Activated naive CD4-positive, alpha-beta T cell treated with anti-CD3 and anti-CD28 coated beads for 36 hours (primary cell): ENCODE results near the gene SNW1. TPM values are rescaled to one million over a fixed set of nuclear protein-coding genes. Genes with fewer than 3 reads are reported as not detected.

Experiments used
- CTCF ChIA-PET: fragments of 350-600 bp; sonication (Branson Sonifier 250); formaldehyde crosslinking; loops from one replicate; lab custom pipeline; 2021; ENCODE audit warnings: antibody characterized with exemption; lab: Charles Lee
- DNase-seq: peaks from one replicate; pipeline ENCODE4 v3.0.0-alpha.2; 2020
- H3K27ac Mint-ChIP-seq: one replicate; pipeline ENCODE4 v1.8.0; 2021; ENCODE audit warnings: mild to moderate bottlenecking, mixed read lengths
- H3K27me3 Mint-ChIP-seq: one replicate; pipeline ENCODE4 v1.8.0; 2021; ENCODE audit warnings: low read depth, mixed read lengths
- H3K36me3 Mint-ChIP-seq: one replicate; pipeline ENCODE4 v1.8.0; 2021; ENCODE audit warnings: low read depth, mixed read lengths
- H3K4me1 Mint-ChIP-seq: one replicate; pipeline ENCODE4 v1.8.0; 2021; ENCODE audit warnings: low read depth, mixed read lengths
- H3K4me3 Mint-ChIP-seq: one replicate; pipeline ENCODE4 v1.8.0; 2021; ENCODE audit warnings: mild to moderate bottlenecking, moderate library complexity, mixed read lengths
- H3K9me3 Mint-ChIP-seq: one replicate; pipeline ENCODE4 v1.8.0; 2021; ENCODE audit warnings: mixed read lengths
- intact Hi-C: fragments of 100-400 bp; cut with micrococcal nuclease; formaldehyde crosslinking; loops from one replicate; pipeline ENCODE4 v1.15.1; 2023
- total RNA-seq, 2 experiments: library from RNA; stranded (reverse); gene quantifications; one replicate each; pipeline ENCODE4 v1.2.3, GENCODE V29; 2021

The SNW1 gene
- total RNA-seq, 2 experiments from 2014 or later = 117 to 129 TPM

DNA sequence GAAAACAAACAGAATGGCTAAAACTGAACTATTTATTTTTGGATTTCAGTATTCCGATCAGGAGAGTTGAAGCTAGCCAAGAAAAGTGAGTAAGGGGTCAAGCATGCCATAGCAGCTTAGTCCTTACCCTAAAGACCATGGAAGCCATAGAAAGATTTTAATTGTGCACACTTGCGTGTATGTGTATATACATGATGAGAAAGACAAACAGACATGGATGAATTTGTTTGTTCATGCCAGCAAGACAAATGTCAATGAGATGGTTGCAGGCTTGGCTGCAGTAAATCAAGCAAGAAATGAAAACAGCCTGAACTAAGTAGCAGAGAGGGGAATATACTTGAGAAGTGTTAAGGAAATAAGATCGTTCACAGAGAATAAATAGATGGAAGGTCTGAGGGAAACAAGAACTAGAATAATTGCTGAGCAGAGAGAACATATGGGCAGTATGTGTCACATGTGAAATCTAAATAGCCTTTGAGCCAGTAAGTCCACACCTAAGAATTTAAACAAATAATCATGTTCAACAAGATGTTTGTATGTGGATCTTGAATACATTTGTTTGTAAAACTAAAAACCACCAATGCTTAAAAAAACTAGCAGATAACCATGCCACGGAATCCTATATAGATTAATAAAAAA is 14.8 kb downstream of the SNW1 start:
- no peak for DNase-seq
- intact Hi-C loops = no loop called here
- H3K4me3 Mint-ChIP-seq = no peak overlapping the region
- H3K9me3 Mint-ChIP-seq = no peaks in the 10 kb centered on the region
- no peak overlapping the region for H3K27ac Mint-ChIP-seq
- CTCF ChIA-PET = no interaction called here
- peaks cover 35% of the 10 kb centered on the region for H3K36me3 Mint-ChIP-seq
- no peaks in the 10 kb centered on the region for H3K27me3 Mint-ChIP-seq
- peaks cover 18% of the 10 kb centered on the region for H3K4me1 Mint-ChIP-seq

DNA sequence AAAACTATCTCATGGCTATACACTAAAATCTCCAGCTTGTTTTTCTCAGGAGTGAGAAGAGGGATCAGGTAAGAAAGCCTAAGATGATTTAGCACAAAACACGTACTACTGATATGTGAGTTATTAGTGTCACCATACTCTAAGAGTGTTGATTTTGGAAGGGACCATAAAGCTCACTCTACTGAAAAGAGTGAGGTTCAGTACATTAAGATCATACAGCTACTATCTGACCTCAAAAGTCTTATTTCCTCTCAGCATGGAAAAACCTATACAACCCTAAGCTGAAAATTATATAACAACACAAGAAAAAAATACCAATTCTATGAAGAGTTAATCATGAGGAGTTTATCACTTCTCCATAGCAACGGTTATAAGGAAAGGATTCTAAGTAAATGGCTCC is 19.5 kb downstream of the SNW1 start:
- peaks cover 24% of the 10 kb centered on the region for H3K36me3 Mint-ChIP-seq
- H3K9me3 Mint-ChIP-seq = no peaks in the 10 kb centered on the region
- H3K27ac Mint-ChIP-seq = peak overlapping the region; percentile 58
- no peak overlapping the region for H3K4me3 Mint-ChIP-seq
- no peaks in the 10 kb centered on the region for H3K27me3 Mint-ChIP-seq
- intact Hi-C loops = no loop called here
- CTCF ChIA-PET = interaction anchor here (0.5 to 1.4 kb wide), 3 partner anchors 11 to 285 kb away, joined by 3 to 4 read pairs (median 4); partner anchors contain the start of gene SNW1
- DNase-seq = no peak
- H3K4me1 Mint-ChIP-seq = peaks cover 33% of the 10 kb centered on the region

DNA sequence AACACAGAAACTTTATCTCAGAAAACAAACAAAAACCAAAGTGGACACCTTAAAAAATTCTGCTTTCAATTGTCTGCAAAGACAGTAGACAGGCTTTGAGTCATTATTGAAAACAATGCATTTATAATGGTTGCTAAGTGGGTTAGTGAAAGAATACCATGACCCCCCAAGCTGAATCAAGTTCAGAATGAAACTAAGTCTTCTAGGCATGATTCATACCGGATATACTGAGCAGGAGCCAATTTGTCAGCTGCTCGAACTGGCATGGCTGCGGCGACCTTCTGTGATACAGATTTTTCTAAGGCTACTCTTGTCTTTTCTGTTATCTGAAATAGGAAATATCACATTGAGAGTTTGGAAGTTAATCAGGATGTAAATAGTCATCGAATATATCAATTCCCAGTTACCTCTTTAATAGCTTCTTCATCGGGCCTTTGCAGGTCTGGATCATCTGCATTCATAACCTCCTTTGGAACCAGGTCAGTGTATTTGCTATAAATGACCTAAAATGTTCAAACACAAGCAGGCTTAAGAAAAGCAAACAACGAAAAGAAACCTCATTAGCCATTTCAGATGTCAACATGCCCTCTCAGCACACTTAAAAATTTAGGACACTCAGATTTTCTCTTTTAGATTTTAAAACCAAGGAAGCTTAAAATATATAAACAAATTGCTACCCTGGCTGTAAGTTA is 22.3 kb downstream of the SNW1 start:
- H3K27me3 Mint-ChIP-seq = no peaks in the 10 kb centered on the region
- DNase-seq = no peak
- H3K4me3 Mint-ChIP-seq = no peak overlapping the region
- CTCF ChIA-PET = interaction anchor here (0.5 to 0.6 kb wide), 4 partner anchors 21 to 34 kb away, joined by 3 to 5 read pairs (median 4); no protein-coding TSS in a partner anchor
- H3K27ac Mint-ChIP-seq = no peak overlapping the region
- peaks cover 32% of the 10 kb centered on the region for H3K36me3 Mint-ChIP-seq
- H3K4me1 Mint-ChIP-seq = peaks cover 35% of the 10 kb centered on the region
- intact Hi-C loops = no loop called here
- no peaks in the 10 kb centered on the region for H3K9me3 Mint-ChIP-seq

DNA sequence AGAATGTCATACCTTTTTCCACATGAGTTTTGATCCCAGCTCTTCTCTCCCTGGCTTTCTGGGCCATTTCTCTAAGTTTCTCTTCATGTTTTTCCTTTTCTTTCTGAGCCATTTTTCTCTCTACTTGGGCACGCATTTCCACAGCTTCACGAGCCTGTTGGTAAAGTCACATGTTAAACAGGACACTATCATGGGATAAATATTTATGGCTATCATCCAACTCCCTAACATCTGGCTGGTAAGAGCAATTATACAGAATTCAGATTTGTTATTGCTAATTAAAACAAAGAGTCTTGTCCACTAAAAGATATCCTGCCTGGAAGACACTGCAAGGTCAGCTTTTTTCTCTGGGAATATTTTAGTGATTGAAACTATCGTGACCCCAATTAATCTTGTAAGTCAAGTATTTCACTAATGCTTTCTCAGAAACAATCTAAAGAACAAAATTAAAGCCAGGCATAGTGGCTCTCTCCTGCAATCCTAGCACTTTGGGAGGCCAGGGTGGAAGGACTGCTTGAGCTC is 29.9 kb downstream of the SNW1 start:
- intact Hi-C loops = no loop called here
- Mint-ChIP-seq H3K4me3 (no peak overlapping the region), H3K27me3 (no peaks in the 10 kb centered on the region), H3K36me3 (peaks cover 48% of the 10 kb centered on the region), H3K4me1 (peaks cover 11% of the 10 kb centered on the region), H3K27ac (no peak overlapping the region), H3K9me3 (no peaks in the 10 kb centered on the region)
- CTCF ChIA-PET = no interaction called here
- DNase-seq = no peak

DNA sequence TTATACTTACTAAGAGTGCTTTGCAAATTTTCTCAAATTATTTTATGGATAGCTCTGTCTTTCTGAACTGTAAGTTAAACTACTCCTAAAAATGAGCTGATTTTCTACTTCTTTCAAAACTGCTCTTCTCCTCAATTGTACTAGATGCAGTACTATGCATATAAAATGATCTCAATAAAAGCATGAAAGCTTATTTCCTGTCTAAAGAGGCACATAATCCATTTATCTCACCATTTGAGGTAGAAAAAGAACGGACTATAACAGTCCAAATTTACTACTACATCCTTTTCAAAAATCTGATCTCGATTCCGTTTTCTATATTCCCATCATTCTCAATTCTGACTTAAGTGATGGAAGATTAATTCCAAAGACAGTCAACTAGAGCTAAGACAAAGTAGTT is 38.7 kb downstream of the SNW1 start:
- Mint-ChIP-seq H3K36me3 (peaks cover 57% of the 10 kb centered on the region), H3K9me3 (no peaks in the 10 kb centered on the region), H3K4me3 (no peak overlapping the region), H3K27me3 (no peaks in the 10 kb centered on the region), H3K27ac (no peak overlapping the region), H3K4me1 (no peaks in the 10 kb centered on the region)
- CTCF ChIA-PET = interaction anchor here (1.3 kb wide), 1 partner anchor 11 kb away, joined by 3 read pairs; no protein-coding TSS in a partner anchor
- no peak for DNase-seq
- intact Hi-C loops = no loop called here

DNA sequence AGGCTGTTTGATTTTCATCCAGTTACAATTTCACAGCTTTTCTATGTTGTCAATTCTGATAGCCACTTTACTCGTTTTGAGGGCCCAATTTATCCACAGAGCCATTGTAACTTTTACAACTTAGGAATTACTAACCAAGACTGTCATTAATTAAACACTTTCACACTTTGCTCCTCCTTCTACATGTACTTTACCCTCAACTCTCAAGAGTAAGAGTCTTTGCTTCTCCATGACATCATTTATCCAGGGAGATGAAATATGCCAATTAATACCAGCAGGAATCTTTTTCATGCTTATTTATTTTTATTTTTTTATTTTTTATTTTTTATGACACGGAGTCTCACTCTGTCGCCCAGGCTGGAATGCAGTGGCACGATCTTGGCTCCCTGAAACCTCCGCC is 39.5 kb downstream of the SNW1 start:
- intact Hi-C loops = no loop called here
- H3K27me3 Mint-ChIP-seq = no peaks in the 10 kb centered on the region
- no peaks in the 10 kb centered on the region for H3K9me3 Mint-ChIP-seq
- no peaks in the 10 kb centered on the region for H3K4me1 Mint-ChIP-seq
- no peak for DNase-seq
- CTCF ChIA-PET = no interaction called here
- peaks cover 55% of the 10 kb centered on the region for H3K36me3 Mint-ChIP-seq
- no peak overlapping the region for H3K4me3 Mint-ChIP-seq
- H3K27ac Mint-ChIP-seq = no peak overlapping the region

DNA sequence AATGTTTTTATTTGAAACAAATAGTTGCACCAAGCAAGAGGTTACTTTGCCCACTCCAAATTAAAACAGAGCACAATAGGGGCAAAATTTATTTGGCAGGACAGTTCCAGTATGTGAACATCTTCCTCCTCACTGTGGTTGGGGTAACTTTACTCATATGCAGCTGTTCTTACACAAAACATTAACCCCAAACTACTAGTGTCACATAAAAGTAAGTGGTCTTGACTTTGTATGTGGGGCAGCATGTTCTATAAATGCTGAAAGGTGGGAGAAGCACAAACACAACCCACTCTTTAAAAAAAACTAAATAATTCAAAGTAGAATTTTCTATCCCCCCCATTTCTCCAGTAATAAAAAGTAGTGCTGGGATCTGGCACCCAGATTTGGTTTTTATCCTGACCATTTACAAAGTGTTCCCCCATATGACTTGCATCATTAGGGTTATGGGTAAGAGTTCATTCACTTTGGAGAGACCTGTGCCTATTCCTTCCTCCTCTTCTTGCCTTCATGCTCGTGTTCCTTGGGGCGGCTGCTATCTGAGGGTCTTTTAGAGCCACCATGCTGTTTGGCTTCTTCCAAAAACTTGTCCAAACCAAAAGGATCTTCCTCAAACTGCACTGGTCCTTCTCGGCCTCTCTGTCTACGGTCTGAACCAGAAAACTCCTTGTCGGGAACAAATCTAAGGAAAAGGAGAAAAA is 43.2 kb downstream of the SNW1 start:
- no peak for DNase-seq
- Mint-ChIP-seq H3K27me3 (no peaks in the 10 kb centered on the region), H3K36me3 (peaks cover 53% of the 10 kb centered on the region), H3K9me3 (no peaks in the 10 kb centered on the region), H3K27ac (peak overlapping the region; percentile 70), H3K4me3 (no peak overlapping the region), H3K4me1 (peaks cover 22% of the 10 kb centered on the region)
- CTCF ChIA-PET = interaction anchor here (0.6 kb wide), 1 partner anchor 104 kb away, joined by 3 read pairs; no protein-coding TSS in a partner anchor
- intact Hi-C loops = loop anchor here (5.0 kb wide), 1 partner anchor 35 kb away; no protein-coding TSS in a partner anchor

DNA sequence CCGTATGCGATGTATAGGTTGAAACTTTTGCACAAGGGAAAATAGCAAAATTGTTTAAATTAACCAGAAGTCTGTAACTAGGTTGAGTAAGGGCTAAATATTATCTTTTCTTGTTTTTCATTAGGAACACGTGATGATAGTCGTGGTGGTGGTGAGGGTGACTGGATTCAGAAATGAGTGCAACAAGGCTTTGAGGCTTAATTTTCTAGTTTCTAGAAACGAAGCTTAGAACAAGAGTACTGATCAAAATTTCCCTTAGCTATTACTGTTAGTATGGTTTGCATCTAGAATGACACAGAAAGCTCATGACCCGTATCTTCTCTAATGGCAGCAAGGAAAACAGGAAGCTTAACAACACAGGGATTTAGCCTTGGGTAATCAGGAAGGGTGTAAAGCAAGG is 46.0 kb downstream of the SNW1 start:
- Mint-ChIP-seq H3K4me1 (peaks cover 32% of the 10 kb centered on the region), H3K9me3 (no peaks in the 10 kb centered on the region), H3K27me3 (no peaks in the 10 kb centered on the region), H3K27ac (peak overlapping the region; percentile 73), H3K4me3 (no peak overlapping the region), H3K36me3 (peaks cover 49% of the 10 kb centered on the region)
- CTCF ChIA-PET = interaction anchor here (0.7 kb wide), 1 partner anchor 38 kb away, joined by 4 read pairs; no protein-coding TSS in a partner anchor
- intact Hi-C loops = loop anchor here (5.0 kb wide), 1 partner anchor 37 kb away; no protein-coding TSS in a partner anchor
- DNase-seq = peak; percentile 35

DNA sequence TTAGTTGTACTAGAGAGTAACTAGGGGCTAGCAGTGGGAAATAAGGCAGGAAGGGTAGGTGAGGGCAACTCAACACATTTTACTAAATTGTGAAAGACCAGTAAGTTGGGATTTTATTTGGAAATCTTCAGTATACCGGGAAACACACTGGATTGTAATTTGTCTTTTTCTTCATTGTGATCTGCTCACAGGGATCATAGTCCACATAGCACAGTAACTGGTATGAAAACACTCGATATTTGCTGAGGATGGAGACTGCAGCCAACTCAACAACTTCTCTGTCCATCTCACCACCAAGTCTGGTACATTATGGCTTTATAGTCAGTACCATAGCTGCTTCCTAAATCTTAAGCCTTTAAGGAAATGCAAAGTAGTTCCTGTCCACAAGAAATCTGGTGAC is 50.6 kb downstream of the SNW1 start:
- H3K36me3 Mint-ChIP-seq = peaks cover 30% of the 10 kb centered on the region
- no peak for DNase-seq
- no peak overlapping the region for H3K27ac Mint-ChIP-seq
- no peaks in the 10 kb centered on the region for H3K27me3 Mint-ChIP-seq
- CTCF ChIA-PET = no interaction called here
- intact Hi-C loops = no loop called here
- no peaks in the 10 kb centered on the region for H3K9me3 Mint-ChIP-seq
- peak overlapping the region; percentile 2 for H3K4me3 Mint-ChIP-seq
- peaks cover 56% of the 10 kb centered on the region for H3K4me1 Mint-ChIP-seq

DNA sequence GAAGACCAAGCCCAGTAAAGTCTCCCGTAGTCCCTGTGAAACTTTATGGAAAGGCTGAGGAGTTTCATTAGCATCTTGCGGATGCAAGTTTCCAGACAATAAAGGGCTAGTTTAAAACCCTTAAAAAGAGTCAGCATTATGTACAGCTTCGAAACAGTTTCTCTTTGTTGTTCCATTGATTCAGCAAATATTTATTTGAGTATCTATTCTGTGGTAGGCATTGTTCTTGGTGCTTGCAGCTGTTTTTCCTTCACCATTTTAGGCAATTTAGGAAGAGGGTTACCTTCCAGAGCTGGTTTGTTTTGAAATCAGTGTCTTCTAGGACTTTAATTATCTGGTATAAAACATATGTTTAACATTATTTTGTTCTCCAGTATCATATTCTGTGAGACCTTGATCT is 51.5 kb downstream of the SNW1 start:
- Mint-ChIP-seq H3K4me1 (peaks cover 55% of the 10 kb centered on the region), H3K27ac (peak overlapping the region; percentile 51), H3K9me3 (no peaks in the 10 kb centered on the region), H3K27me3 (no peaks in the 10 kb centered on the region), H3K36me3 (peaks cover 21% of the 10 kb centered on the region), H3K4me3 (peak overlapping the region; percentile 87)
- intact Hi-C loops = loop anchor here (5.0 kb wide), 1 partner anchor 407 kb away; no protein-coding TSS in a partner anchor
- no peak for DNase-seq
- CTCF ChIA-PET = interaction anchor here (0.6 to 1.4 kb wide), 2 partner anchors 55 to 250 kb away, joined by 3 to 5 read pairs; no protein-coding TSS in a partner anchor

DNA sequence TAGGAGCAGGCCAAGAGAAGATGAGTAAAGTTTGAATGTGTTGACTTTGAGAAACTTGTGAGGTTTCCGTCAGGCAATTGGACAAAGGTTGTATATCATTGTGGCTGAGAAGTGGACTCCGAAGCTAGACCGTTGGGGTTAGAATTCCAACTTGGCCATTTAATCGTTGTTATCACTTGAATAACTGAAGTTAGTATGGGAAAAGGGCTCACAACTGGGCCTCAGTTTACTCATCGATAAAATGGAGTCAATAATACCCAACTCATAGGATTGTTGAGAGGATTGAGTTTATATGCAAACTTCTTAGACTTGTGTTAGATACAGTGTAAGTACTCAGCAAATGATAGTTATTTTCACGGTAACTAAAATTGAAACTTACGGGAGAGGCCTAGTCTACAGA is 52.2 kb downstream of the SNW1 start:
- intact Hi-C loops = loop anchor here (1.0 to 5.0 kb wide), 5 partner anchors 53 to 406 kb away; partner anchors contain the start of genes ADCK1, GSTZ1, SNW1 and VIPAS39
- no peaks in the 10 kb centered on the region for H3K27me3 Mint-ChIP-seq
- CTCF ChIA-PET = interaction anchor here (0.6 to 1.4 kb wide), 3 partner anchors 10 to 249 kb away, joined by 3 to 5 read pairs (median 3); no protein-coding TSS in a partner anchor
- H3K4me3 Mint-ChIP-seq = peak overlapping the region; percentile 87
- peaks cover 19% of the 10 kb centered on the region for H3K36me3 Mint-ChIP-seq
- H3K27ac Mint-ChIP-seq = peak overlapping the region; percentile 88
- no peak for DNase-seq
- peaks cover 54% of the 10 kb centered on the region for H3K4me1 Mint-ChIP-seq
- H3K9me3 Mint-ChIP-seq = no peaks in the 10 kb centered on the region
